ENCODE data around the gene ELMO1.

ELMO1 gene

GRCh38 chr7:37225285-37225969, 223.2 kb downstream of the ELMO1 start:
- TF ChIP-seq CTCF (IDR thresholded peaks at IDR 0.05) (no peak), ZFX (IDR thresholded peaks at IDR 0.05; ENCODE audit: borderline replicate concordance) (no peak)
- no peak overlapping the region for H3K27ac ChIP-seq

- H3K27ac ChIP-seq, result no peak overlapping the region
- TF ChIP-seq CTCF (IDR thresholded peaks at IDR 0.05), result no peak
- no peak for TF ChIP-seq ZFX (IDR thresholded peaks at IDR 0.05; ENCODE audit: borderline replicate concordance)
Observed at GRCh38 chr7:37224746-37225145, 223.9 kb downstream of the ELMO1 start.

GRCh38 chr7:37220664-37221063, 228.0 kb downstream of the ELMO1 start:
- TF ChIP-seq ZFX (IDR thresholded peaks at IDR 0.05; ENCODE audit: borderline replicate concordance) (no peak), CTCF (IDR thresholded peaks at IDR 0.05) (no peak)

GRCh38 chr7:37218956-37219355, 229.7 kb downstream of the ELMO1 start:
- TF ChIP-seq ZFX (IDR thresholded peaks at IDR 0.05; ENCODE audit: borderline replicate concordance) (no peak), CTCF (IDR thresholded peaks at IDR 0.05) (no peak)
- no peak overlapping the region for H3K27ac ChIP-seq

More at GRCh38 chr7:37220664-37221063, 228.0 kb downstream of the ELMO1 start:
- no peak overlapping the region for H3K27ac ChIP-seq

GRCh38 chr7:37216923-37217322, 231.7 kb downstream of the ELMO1 start:
- TF ChIP-seq ZFX (IDR thresholded peaks at IDR 0.05; ENCODE audit: borderline replicate concordance), result no peak
- TF ChIP-seq CTCF (IDR thresholded peaks at IDR 0.05), result no peak
- H3K27ac ChIP-seq, result no peak overlapping the region

GRCh38 chr7:37216156-37216852, 232.4 kb downstream of the ELMO1 start:
- TF ChIP-seq CTCF (IDR thresholded peaks at IDR 0.05), result no peak
- no peak for TF ChIP-seq ZFX (IDR thresholded peaks at IDR 0.05; ENCODE audit: borderline replicate concordance)
- H3K27ac ChIP-seq, result no peak overlapping the region

- no peak overlapping the region for H3K27ac ChIP-seq
- TF ChIP-seq ZFX (IDR thresholded peaks at IDR 0.05; ENCODE audit: borderline replicate concordance) (no peak), CTCF (IDR thresholded peaks at IDR 0.05) (no peak)
Observed at GRCh38 chr7:37215290-37215923, 233.3 kb downstream of the ELMO1 start.

Measured in 22Rv1 (cell line).